Progenitor cell of endocrine pancreas (in vitro differentiated cells): Measurements from ENCODE around the gene ABCA12. TPM values are rescaled to one million over a fixed set of nuclear protein-coding genes. Genes with fewer than 3 reads are reported as not detected.

Experiments used
- DNase-seq: peaks from one replicate; pipeline ENCODE4 v3.0.0; 2021; ENCODE audit warnings: low spot score; ENCODE audit not compliant: unreplicated experiment
- H3K27ac Mint-ChIP-seq: 2 replicates; pipeline ENCODE4 v1.8.0; 2021; ENCODE audit warnings: mild to moderate bottlenecking, moderate library complexity, mixed read lengths
- H3K27me3 Mint-ChIP-seq: 2 replicates; pipeline ENCODE4 v1.8.0; 2021; ENCODE audit warnings: mixed read lengths
- H3K36me3 Mint-ChIP-seq: 2 replicates; pipeline ENCODE4 v1.8.0; 2022; ENCODE audit warnings: mixed read lengths; ENCODE audit not compliant: insufficient read depth
- H3K4me1 Mint-ChIP-seq: 2 replicates; pipeline ENCODE4 v1.8.0; 2021; ENCODE audit warnings: low read depth, mixed read lengths
- H3K4me3 Mint-ChIP-seq: 2 replicates; pipeline ENCODE4 v1.8.0; 2021; ENCODE audit warnings: low read depth, mild to moderate bottlenecking, moderate library complexity, mixed read lengths
- H3K9me3 Mint-ChIP-seq: 2 replicates; pipeline ENCODE4 v1.8.0; 2021; ENCODE audit warnings: low read depth, mixed read lengths
- total RNA-seq: library from RNA; stranded (reverse); gene quantifications from 2 replicates; pipeline ENCODE4 v1.2.1, GENCODE V29; 2021
- TF ChIP-seq, protein P1 (sequence below): fragments of 200-600 bp; sonication (generic); IDR thresholded peaks from one replicate; pipeline ENCODE4 v1.5.0; 2021; ENCODE audit warnings: antibody characterized with exemption, mild to moderate bottlenecking; ENCODE audit not compliant: unreplicated experiment

The ABCA12 gene
- total RNA-seq, 1 donor from 2014 or later, result 0.19 TPM

DNA sequence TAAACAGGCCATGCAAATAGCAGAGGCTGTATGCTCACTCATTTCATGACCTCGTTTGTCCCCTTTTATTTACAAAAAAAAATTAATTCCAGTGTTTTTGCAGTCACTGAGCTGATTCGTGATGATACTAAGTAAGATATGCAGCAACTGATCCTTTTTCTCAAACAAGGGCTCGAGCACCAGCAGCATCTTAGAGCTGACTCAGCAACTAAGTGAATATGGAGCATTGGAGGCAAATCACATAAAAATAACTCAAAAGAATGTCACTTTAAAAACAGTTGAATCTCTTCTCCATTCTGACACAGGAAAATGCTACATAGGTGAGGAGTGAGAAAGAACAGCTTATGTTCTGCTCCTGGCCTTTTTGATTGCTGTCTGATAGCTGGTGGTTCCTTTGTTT, 152.8 kb downstream of the ABCA12 start:
- TF ChIP-seq, protein P1, sequence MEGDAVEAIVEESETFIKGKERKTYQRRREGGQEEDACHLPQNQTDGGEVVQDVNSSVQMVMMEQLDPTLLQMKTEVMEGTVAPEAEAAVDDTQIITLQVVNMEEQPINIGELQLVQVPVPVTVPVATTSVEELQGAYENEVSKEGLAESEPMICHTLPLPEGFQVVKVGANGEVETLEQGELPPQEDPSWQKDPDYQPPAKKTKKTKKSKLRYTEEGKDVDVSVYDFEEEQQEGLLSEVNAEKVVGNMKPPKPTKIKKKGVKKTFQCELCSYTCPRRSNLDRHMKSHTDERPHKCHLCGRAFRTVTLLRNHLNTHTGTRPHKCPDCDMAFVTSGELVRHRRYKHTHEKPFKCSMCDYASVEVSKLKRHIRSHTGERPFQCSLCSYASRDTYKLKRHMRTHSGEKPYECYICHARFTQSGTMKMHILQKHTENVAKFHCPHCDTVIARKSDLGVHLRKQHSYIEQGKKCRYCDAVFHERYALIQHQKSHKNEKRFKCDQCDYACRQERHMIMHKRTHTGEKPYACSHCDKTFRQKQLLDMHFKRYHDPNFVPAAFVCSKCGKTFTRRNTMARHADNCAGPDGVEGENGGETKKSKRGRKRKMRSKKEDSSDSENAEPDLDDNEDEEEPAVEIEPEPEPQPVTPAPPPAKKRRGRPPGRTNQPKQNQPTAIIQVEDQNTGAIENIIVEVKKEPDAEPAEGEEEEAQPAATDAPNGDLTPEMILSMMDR, result no peak
- no peaks in the 10 kb centered on the region for H3K9me3 Mint-ChIP-seq
- H3K4me1 Mint-ChIP-seq, result no peaks in the 10 kb centered on the region
- no peaks in the 10 kb centered on the region for H3K27me3 Mint-ChIP-seq
- no peaks in the 10 kb centered on the region for H3K36me3 Mint-ChIP-seq
- H3K4me3 Mint-ChIP-seq, result no peak overlapping the region
- H3K27ac Mint-ChIP-seq, result no peak overlapping the region
- no peak for DNase-seq

DNA sequence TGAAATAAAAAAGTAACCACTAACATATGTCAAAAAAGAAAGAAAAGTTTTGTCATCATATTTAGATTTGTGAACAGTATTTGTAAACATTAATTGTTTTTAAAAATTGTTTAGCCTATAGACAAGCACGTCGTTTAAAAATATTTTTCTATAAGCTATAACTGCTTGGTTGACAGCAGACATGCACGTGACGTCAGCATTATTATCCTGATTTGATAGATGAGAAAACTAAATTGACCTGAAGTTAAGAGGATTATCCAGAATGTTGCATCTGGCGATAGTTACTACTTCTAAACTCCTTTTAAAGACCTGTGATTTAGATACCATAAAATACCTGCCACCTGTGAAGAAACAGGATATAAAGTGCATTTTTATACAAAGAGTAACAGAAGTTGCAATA, 172.0 kb downstream of the ABCA12 start:
- H3K9me3 Mint-ChIP-seq, result peaks cover 33% of the 10 kb centered on the region
- no peaks in the 10 kb centered on the region for H3K4me1 Mint-ChIP-seq
- TF ChIP-seq, protein P1, result no peak
- no peaks in the 10 kb centered on the region for H3K27me3 Mint-ChIP-seq
- no peak for DNase-seq
- H3K27ac Mint-ChIP-seq, result no peak overlapping the region
- H3K4me3 Mint-ChIP-seq, result no peak overlapping the region
- H3K36me3 Mint-ChIP-seq, result peaks cover 13% of the 10 kb centered on the region

DNA sequence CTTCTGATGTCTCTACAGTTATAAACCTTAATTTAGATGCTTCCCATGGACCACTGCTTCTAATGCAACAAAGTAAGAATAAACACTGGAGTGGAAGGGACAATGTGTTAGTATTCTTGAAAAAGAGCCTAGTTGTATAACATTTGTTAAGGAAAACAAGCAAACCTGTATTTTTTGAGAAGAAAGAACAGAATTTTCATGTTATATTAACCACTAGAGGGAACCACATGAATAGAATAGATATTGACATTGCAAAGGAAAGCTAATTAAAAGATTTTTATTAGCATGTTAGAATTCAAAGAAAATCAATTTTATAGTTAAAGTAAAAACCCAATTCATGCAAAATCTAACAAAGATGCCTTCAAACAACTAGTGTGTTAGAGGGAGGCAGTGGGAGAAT, 177.7 kb downstream of the ABCA12 start:
- peaks cover 13% of the 10 kb centered on the region for H3K36me3 Mint-ChIP-seq
- H3K4me1 Mint-ChIP-seq, result no peaks in the 10 kb centered on the region
- H3K4me3 Mint-ChIP-seq, result no peak overlapping the region
- TF ChIP-seq, protein P1, result peak; percentile 29
- H3K27ac Mint-ChIP-seq, result no peak overlapping the region
- DNase-seq, result no peak
- H3K27me3 Mint-ChIP-seq, result no peaks in the 10 kb centered on the region
- peaks cover 30% of the 10 kb centered on the region for H3K9me3 Mint-ChIP-seq

DNA sequence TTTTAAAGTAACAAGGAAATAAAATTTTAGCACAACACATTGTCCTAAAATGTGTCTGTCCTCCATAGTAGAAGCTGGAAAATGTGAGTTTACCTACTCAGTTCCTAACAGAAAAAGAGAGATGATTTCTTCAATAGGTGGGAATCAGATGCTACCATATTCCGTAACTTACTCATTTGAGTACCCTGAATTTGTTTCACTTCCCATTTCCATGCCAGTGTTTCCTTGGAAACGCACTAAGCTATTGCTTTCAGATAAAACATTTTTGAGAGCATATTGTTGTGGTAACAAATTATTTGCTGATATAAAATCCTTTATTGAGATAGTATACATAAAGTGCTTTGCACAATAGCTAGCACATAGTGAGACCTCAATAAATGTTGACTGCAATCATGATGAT, 191.5 kb downstream of the ABCA12 start:
- H3K36me3 Mint-ChIP-seq, result no peaks in the 10 kb centered on the region
- H3K9me3 Mint-ChIP-seq, result no peaks in the 10 kb centered on the region
- no peaks in the 10 kb centered on the region for H3K4me1 Mint-ChIP-seq
- H3K4me3 Mint-ChIP-seq, result no peak overlapping the region
- TF ChIP-seq, protein P1, result no peak
- DNase-seq, result no peak
- no peak overlapping the region for H3K27ac Mint-ChIP-seq
- no peaks in the 10 kb centered on the region for H3K27me3 Mint-ChIP-seq

DNA sequence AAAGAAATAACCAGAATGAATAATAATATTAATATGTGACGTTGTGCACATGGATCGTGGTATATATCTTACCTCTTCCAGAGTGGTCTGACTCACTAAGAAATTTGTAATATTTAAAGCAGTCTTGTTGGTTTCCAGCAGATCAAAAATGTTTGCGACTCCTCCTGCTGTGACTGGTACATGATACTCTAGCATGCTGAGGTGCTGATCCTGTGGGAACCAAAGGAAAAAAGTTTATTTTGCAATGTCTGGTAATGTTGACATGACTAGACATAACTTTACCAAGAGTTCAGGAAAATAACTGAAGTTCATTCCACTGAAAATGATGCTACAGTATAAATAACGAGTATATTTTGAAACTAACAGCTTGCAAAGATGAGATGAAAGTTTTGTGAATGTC, 204.4 kb downstream of the ABCA12 start:
- TF ChIP-seq, protein P1, result no peak
- H3K9me3 Mint-ChIP-seq, result no peaks in the 10 kb centered on the region
- H3K27me3 Mint-ChIP-seq, result no peaks in the 10 kb centered on the region
- H3K4me1 Mint-ChIP-seq, result no peaks in the 10 kb centered on the region
- H3K27ac Mint-ChIP-seq, result no peak overlapping the region
- DNase-seq, result no peak
- no peak overlapping the region for H3K4me3 Mint-ChIP-seq
- H3K36me3 Mint-ChIP-seq, result no peaks in the 10 kb centered on the region

DNA sequence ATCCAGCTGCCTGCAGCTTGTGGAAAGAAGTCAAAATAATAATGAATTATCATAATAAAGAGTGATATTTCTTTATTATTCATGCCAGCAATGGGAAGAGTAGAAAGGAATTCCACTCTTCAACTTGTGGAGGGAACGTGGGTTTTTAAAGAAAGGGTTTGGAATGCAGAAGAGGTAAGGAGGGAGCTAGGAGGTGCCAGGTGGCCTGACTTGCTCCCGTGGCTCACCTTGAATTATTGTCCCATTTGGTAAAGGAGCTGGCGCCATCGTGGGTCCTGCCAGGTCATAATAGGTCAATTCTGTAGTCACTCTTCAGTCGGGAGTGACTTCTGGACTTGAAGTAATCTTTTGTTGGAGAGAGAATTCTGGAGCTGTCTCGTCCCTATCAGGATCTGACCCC, 233.8 kb downstream of the ABCA12 start:
- TF ChIP-seq, protein P1, result no peak
- no peaks in the 10 kb centered on the region for H3K36me3 Mint-ChIP-seq
- H3K27ac Mint-ChIP-seq, result no peak overlapping the region
- DNase-seq, result no peak
- H3K27me3 Mint-ChIP-seq, result no peaks in the 10 kb centered on the region
- peaks cover 9% of the 10 kb centered on the region for H3K4me1 Mint-ChIP-seq
- H3K9me3 Mint-ChIP-seq, result no peaks in the 10 kb centered on the region
- H3K4me3 Mint-ChIP-seq, result no peak overlapping the region
